ENCODE measurements around the gene RARS1. TPM values are rescaled to one million over a fixed set of nuclear protein-coding genes. Genes with fewer than 3 reads are reported as not detected.

Gene RARS1
- total RNA-seq, 1 experiment from 2014 or later: 128 TPM

DNA sequence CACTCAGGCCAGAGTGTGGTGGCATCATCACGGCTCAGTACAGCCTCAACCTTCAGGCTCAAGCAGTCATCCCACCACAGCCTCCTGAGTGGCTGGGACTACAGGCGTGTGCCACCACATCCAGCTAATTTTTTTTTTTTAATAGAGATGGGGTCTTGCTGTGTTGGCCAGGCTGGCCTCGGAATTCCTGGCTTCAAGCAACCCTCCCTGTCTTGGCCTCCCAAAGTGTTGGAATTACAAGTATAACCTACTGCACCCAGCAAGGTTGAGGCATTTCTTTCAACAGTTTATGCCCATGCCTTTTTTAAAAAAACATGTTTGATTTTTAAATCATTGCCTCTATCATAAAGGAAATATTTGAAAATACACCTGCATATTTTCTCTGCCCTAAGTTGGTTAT, 2.8 kb downstream of the RARS1 start:
- ChIA-PET CTCF (no interaction called here), POLR2A (no interaction called here)
- H3K4me3 ChIP-seq (ENCODE audit: low read depth in 2 of 2, low read length in 2 of 2): no peak overlapping the region
- DNase-seq (ENCODE audit: low read depth, low spot score): no peak
- no peak overlapping the region for H3K27ac ChIP-seq (ENCODE audit: low read length)
- H3K27me3 ChIP-seq (ENCODE audit: control insufficient read depth, insufficient read depth, low read length): no peaks in the 10 kb centered on the region
- no peak for ATAC-seq
- peaks cover 38% of the 10 kb centered on the region for H3K36me3 ChIP-seq (ENCODE audit: control insufficient read depth, insufficient read depth, low read length)
- in situ Hi-C loops (cut with HindIII; ENCODE audit: low pct_unique_long_range_greater_than_20kb, low sequenced_read_pairs) (no loop called here), intact Hi-C loops (cut with micrococcal nuclease; ENCODE audit: unreplicated experiment) (no loop called here)
- H3K4me1 ChIP-seq (ENCODE audit: control insufficient read depth, insufficient read depth, low read length): no peaks in the 10 kb centered on the region; the same call in 1 of the 2 replicates
- no peaks in the 10 kb centered on the region for H3K9me3 ChIP-seq (ENCODE audit: control insufficient read depth, insufficient read depth, low read depth, low read length)
- no peak for TF ChIP-seq REST (IDR thresholded peaks at IDR 0.05; ENCODE audit: insufficient read depth in 1 of 2, low read depth in 2 of 2, low read length in 1 of 2)
- no peak for TF ChIP-seq POLR2AphosphoS5 (IDR thresholded peaks at IDR 0.05; ENCODE audit: low read depth, low read length)
- TF ChIP-seq SIN3A (IDR thresholded peaks at IDR 0.05; ENCODE audit: borderline replicate concordance, insufficient read depth, low read depth, low read length): no peak
- no peak for TF ChIP-seq TCF7L2 (IDR thresholded peaks at IDR 0.05; ENCODE audit: low read depth, low read length)
- TF ChIP-seq, protein P1, sequence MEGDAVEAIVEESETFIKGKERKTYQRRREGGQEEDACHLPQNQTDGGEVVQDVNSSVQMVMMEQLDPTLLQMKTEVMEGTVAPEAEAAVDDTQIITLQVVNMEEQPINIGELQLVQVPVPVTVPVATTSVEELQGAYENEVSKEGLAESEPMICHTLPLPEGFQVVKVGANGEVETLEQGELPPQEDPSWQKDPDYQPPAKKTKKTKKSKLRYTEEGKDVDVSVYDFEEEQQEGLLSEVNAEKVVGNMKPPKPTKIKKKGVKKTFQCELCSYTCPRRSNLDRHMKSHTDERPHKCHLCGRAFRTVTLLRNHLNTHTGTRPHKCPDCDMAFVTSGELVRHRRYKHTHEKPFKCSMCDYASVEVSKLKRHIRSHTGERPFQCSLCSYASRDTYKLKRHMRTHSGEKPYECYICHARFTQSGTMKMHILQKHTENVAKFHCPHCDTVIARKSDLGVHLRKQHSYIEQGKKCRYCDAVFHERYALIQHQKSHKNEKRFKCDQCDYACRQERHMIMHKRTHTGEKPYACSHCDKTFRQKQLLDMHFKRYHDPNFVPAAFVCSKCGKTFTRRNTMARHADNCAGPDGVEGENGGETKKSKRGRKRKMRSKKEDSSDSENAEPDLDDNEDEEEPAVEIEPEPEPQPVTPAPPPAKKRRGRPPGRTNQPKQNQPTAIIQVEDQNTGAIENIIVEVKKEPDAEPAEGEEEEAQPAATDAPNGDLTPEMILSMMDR (IDR thresholded peaks at IDR 0.05): no peak
- BruUV-seq (replicated peaks): no TSS peak

DNA sequence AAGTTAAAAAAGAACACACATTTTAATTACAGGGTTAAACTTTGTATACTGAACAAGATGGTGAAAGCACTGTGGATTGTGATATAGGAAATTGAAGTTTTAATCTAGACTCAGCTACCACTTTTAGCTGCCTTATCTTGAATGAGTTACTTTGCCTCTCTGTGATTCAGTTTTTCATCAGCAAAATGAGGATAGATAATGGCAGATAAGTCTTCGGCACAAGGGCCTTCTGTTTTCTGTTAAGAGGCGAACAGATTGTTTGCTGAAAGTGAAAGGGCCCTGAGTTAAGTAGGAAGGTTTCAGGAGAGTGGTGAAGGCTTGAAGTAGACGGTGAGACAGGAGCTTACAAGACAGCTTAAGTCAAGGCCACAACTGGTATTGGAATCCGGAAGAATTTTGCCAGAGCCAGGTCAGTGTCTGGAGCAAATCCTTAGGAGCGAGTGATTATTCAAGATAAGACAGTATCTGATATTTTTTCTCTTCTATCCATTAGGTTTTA, 7.8 kb downstream of the RARS1 start:
- POLR2A ChIA-PET: no interaction called here
- Histone ChIP-seq H3K4me3 (ENCODE audit: low read depth in 2 of 2, low read length in 2 of 2) (no peak overlapping the region), H3K9me3 (ENCODE audit: control insufficient read depth, insufficient read depth, low read depth, low read length) (no peaks in the 10 kb centered on the region), H3K4me1 (ENCODE audit: control insufficient read depth, insufficient read depth, low read length) (no peaks in the 10 kb centered on the region), H3K27ac (ENCODE audit: low read length) (no peak overlapping the region), H3K27me3 (ENCODE audit: control insufficient read depth, insufficient read depth, low read length) (no peaks in the 10 kb centered on the region), H3K36me3 (ENCODE audit: control insufficient read depth, insufficient read depth, low read length) (peaks cover 54% of the 10 kb centered on the region)
- intact Hi-C loops (cut with micrococcal nuclease; ENCODE audit: unreplicated experiment) (no loop called here), in situ Hi-C loops (cut with HindIII; ENCODE audit: low pct_unique_long_range_greater_than_20kb, low sequenced_read_pairs) (no loop called here)
- ATAC-seq (no peak), DNase-seq (ENCODE audit: low read depth, low spot score) (no peak)
- CTCF ChIA-PET: no interaction called here
- TSS peak; percentile 3 for BruUV-seq (replicated peaks)
- no peak for TF ChIP-seq SIN3A (IDR thresholded peaks at IDR 0.05; ENCODE audit: borderline replicate concordance, insufficient read depth, low read depth, low read length)
- no peak for TF ChIP-seq REST (IDR thresholded peaks at IDR 0.05; ENCODE audit: insufficient read depth in 1 of 2, low read depth in 2 of 2, low read length in 1 of 2)
- TF ChIP-seq TCF7L2 (IDR thresholded peaks at IDR 0.05; ENCODE audit: low read depth, low read length): no peak
- no peak for TF ChIP-seq POLR2AphosphoS5 (IDR thresholded peaks at IDR 0.05; ENCODE audit: low read depth, low read length)
- TF ChIP-seq, protein P1 (IDR thresholded peaks at IDR 0.05): no peak

Measured in Panc1 (cell line).